Glutamatergic neuron (in vitro differentiated cells): ENCODE measurements around the gene PRDM16. TPM values are rescaled to one million over a fixed set of nuclear protein-coding genes. Genes with fewer than 3 reads are reported as not detected.

ENCODE experiments used
- DNase-seq: peaks from one replicate; pipeline ENCODE4 v3.0.0; 2022
- H3K27ac Mint-ChIP-seq: one replicate; pipeline ENCODE4 v1.8.0; 2020; ENCODE audit warnings: mild to moderate bottlenecking, mixed read lengths, inconsistent platforms; ENCODE audit not compliant: unreplicated experiment
- H3K27me3 Mint-ChIP-seq: one replicate; pipeline ENCODE4 v1.8.0; 2020; ENCODE audit warnings: mild to moderate bottlenecking, moderate library complexity, mixed read lengths, inconsistent platforms; ENCODE audit not compliant: unreplicated experiment
- H3K36me3 Mint-ChIP-seq: one replicate; pipeline ENCODE4 v1.8.0; 2020; ENCODE audit warnings: mild to moderate bottlenecking, mixed read lengths, inconsistent platforms; ENCODE audit not compliant: unreplicated experiment
- H3K4me1 Mint-ChIP-seq: one replicate; pipeline ENCODE4 v1.8.0; 2020; ENCODE audit warnings: mild to moderate bottlenecking, low read depth, mixed read lengths, inconsistent platforms; ENCODE audit not compliant: unreplicated experiment
- H3K4me3 Mint-ChIP-seq: one replicate; pipeline ENCODE4 v1.8.0; 2020; ENCODE audit warnings: mild to moderate bottlenecking, mixed read lengths, inconsistent platforms; ENCODE audit not compliant: unreplicated experiment
- H3K9me3 Mint-ChIP-seq: one replicate; pipeline ENCODE4 v1.8.0; 2020; ENCODE audit warnings: mild to moderate bottlenecking, moderate library complexity, mixed read lengths, inconsistent platforms; ENCODE audit not compliant: unreplicated experiment
- CTCF ChIP-seq: fragments of 200-600 bp; sonication (generic); IDR thresholded peaks from one replicate; pipeline ENCODE4 v1.5.0; 2021; ENCODE audit not compliant: partially characterized antibody, unreplicated experiment
- total RNA-seq: library from RNA; stranded (reverse); fragmentation: NEBNext Ultra II Directional; extraction: Animal tissue kit (Norgen Biotek cat#: 25700); gene quantifications from one replicate; pipeline ENCODE4 v1.2.1, GENCODE V29; 2021; ENCODE audit not compliant: unreplicated experiment

The PRDM16 gene
- total RNA-seq, 1 donor from 2014 or later = 0.07 TPM

- DNase-seq = no peak
- no peak for TF ChIP-seq CTCF
- H3K4me3 Mint-ChIP-seq = no peak overlapping the region
- peaks cover 3% of the 10 kb centered on the region for H3K9me3 Mint-ChIP-seq
- H3K27me3 Mint-ChIP-seq = peaks cover 5% of the 10 kb centered on the region
- H3K27ac Mint-ChIP-seq = no peak overlapping the region
- H3K4me1 Mint-ChIP-seq = peaks cover 15% of the 10 kb centered on the region
- no peaks in the 10 kb centered on the region for H3K36me3 Mint-ChIP-seq
Observed at GRCh38 chr1:3208819-3209200, 139.8 kb downstream of the PRDM16 start.

GRCh38 chr1:3209201-3209600 lies 140.2 kb downstream of the PRDM16 start:
- no peak for DNase-seq
- H3K4me3 Mint-ChIP-seq = no peak overlapping the region
- no peaks in the 10 kb centered on the region for H3K36me3 Mint-ChIP-seq
- H3K4me1 Mint-ChIP-seq = peaks cover 15% of the 10 kb centered on the region
- H3K9me3 Mint-ChIP-seq = peaks cover 3% of the 10 kb centered on the region
- H3K27ac Mint-ChIP-seq = no peak overlapping the region
- no peak for TF ChIP-seq CTCF
- peaks cover 5% of the 10 kb centered on the region for H3K27me3 Mint-ChIP-seq

- no peak overlapping the region for H3K27ac Mint-ChIP-seq
- no peak overlapping the region for H3K4me3 Mint-ChIP-seq
- H3K36me3 Mint-ChIP-seq = no peaks in the 10 kb centered on the region
Observed at GRCh38 chr1:3211582-3212375, 142.8 kb downstream of the PRDM16 start.

GRCh38 chr1:3212453-3213355 lies 143.7 kb downstream of the PRDM16 start:
- Mint-ChIP-seq H3K36me3 (no peaks in the 10 kb centered on the region), H3K4me3 (no peak overlapping the region), H3K27ac (no peak overlapping the region), H3K9me3 (peaks cover 3% of the 10 kb centered on the region), H3K27me3 (peaks cover 3% of the 10 kb centered on the region), H3K4me1 (peaks cover 10% of the 10 kb centered on the region)
- no peak for DNase-seq
- no peak for TF ChIP-seq CTCF

More at GRCh38 chr1:3211582-3212375, 142.8 kb downstream of the PRDM16 start:
- peaks cover 13% of the 10 kb centered on the region for H3K4me1 Mint-ChIP-seq
- TF ChIP-seq CTCF = no peak
- DNase-seq = no peak
- H3K27me3 Mint-ChIP-seq = peaks cover 4% of the 10 kb centered on the region
- H3K9me3 Mint-ChIP-seq = peaks cover 3% of the 10 kb centered on the region
